ENCODE results near the gene ANGPTL8. TPM values are rescaled to one million over a fixed set of nuclear protein-coding genes. Genes with fewer than 3 reads are reported as not detected.

Gene ANGPTL8
- total and polyA plus RNA-seq, 2 donors (not counting 3 experiments of a cell fraction or from before 2014, with no cell fraction given), result not detected

DNA sequence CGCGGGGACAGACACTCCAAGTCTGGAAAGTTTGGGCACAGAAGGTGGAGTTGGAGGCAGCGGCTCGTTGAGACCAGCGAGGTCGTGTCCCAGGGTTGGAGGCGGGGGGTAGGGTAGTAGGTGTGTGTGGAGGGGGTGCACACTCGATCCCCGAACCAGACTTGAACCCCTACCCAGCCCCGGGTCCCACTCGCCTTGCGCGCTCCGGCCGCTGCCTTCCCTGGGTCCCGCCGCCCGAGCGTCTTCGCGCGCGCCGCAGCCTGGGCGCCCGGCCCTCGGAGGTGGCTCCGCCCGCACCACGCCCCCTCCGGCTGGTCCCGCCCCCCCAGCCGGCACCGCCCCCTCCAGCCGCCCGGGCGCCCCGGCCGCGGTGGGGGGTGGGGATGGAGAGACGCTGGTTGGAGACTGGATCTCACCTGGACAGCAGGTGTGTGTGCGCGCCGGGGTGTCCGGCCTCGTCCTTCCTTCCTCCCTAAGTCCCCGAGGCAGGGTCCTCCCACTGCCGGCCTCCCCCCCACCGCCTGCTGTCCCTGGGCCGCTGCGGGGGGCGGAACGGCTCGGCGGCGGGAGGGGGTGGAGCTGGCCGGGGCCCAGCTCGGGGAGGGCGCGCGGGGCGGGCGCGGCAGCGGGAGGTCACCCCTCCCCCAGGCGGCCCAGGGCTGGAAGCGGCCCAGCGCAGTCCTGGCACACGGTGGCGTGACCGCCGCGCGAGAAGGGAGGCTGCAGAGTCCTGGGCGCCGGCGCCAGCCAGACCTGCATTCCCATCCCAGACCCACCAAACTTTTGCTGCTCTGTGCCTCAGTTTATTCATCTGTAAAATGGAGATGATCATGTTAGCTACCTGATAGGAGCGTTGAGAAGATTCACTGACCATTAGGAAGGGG lies 41.9 kb upstream of the ANGPTL8 start, which contains the start of gene KANK2:
KANK2 (minus strand) TSS at position 255 of the 884 bp plus-strand sequence. CDS start 3,034 bp downstream, outside the sequence.
- FAIRE-seq (peak; percentile 81), DNase-seq (ENCODE audit: low read depth, low spot score) (peak; percentile 71)
- Histone ChIP-seq H3K4me3 (replicated peaks in 1 of 3; ENCODE audit: insufficient read depth in 1 of 3, low read depth in 1 of 3, low read length in 3 of 3) (peak within 1 kb of the TSS; percentile 52 to 87 (median 69)), H2AFZ (ENCODE audit: low read depth, low read length) (peak within 1 kb of the TSS; percentile 34), H3K9me1 (replicated peaks; ENCODE audit: control insufficient read depth, extremely low read depth, insufficient read depth, low read length) (no peaks in the 10 kb centered on the region), H3K9me3 (replicated peaks; ENCODE audit: control insufficient read depth, insufficient read depth, low read length) (no peaks in the 10 kb centered on the region), H4K20me1 (replicated peaks; ENCODE audit: control insufficient read depth, extremely low read depth, insufficient read depth, low read length) (no peaks in the 10 kb centered on the region), H3K9ac (replicated peaks; ENCODE audit: extremely low read depth, insufficient read depth, low read length) (peak within 1 kb of the TSS; percentile 81), H3K4me1 (ENCODE audit: control insufficient read depth, extremely low read depth, insufficient read depth, low read length) (peaks cover 19% of the 10 kb centered on the region), H3K4me2 (ENCODE audit: insufficient read depth, low read length) (peak within 1 kb of the TSS; percentile 59), H3K36me3 (ENCODE audit: control insufficient read depth in 2 of 2, extremely low read depth in 1 of 2, insufficient read depth in 2 of 2, low read length in 2 of 2) (peaks cover 10 to 38% of the 10 kb centered on the region in 2 experiments), H3K79me2 (ENCODE audit: control insufficient read depth, insufficient read depth, low read length) (peaks cover 33% of the 10 kb centered on the region), H3K27me3 (ENCODE audit: control insufficient read depth in 2 of 2, insufficient read depth in 2 of 2, low read length in 2 of 2) (no peaks in the 10 kb centered on the region), H3K27ac (ENCODE audit: insufficient read depth, low read depth, low read length) (peak within 1 kb of the TSS; percentile 71)
- intact Hi-C loops (cut with micrococcal nuclease) (loop anchor here (1.0 to 2.0 kb wide), 3 partner anchors 19 to 55 kb away; no protein-coding TSS in a partner anchor), dilution Hi-C loops (cut with MboI; ENCODE audit: extremely low pct_ligation_motif_present, low sequenced_read_pairs) (no loop called here)
- CTCF ChIA-PET, result interaction anchor here (1.0 to 2.2 kb wide), 5 partner anchors 10 to 162 kb away, joined by 3 to 17 read pairs (median 5); no protein-coding TSS in a partner anchor
- POLR2A ChIA-PET, result interaction anchor here (0.6 kb wide), 1 partner anchor 72 kb away, joined by 3 read pairs; no protein-coding TSS in a partner anchor
- TF ChIP-seq FOS (IDR thresholded peaks at IDR 0.05; ENCODE audit: borderline replicate concordance, insufficient read depth, low read length) (no peak), POLR2A (IDR thresholded peaks at IDR 0.05; ENCODE audit: low read depth, low read length) (peak; percentile 84), MYC (IDR thresholded peaks at IDR 0.05; ENCODE audit: low read depth, low read length) (no peak), POLR2AphosphoS5 (IDR thresholded peaks at IDR 0.05; ENCODE audit: insufficient read depth, low read depth, low read length) (peak; percentile 68), EZH2 (IDR thresholded peaks at IDR 0.05; ENCODE audit: borderline replicate concordance, low read depth, low read length, severe bottlenecking) (no peak), GATA2 (IDR thresholded peaks at IDR 0.05; ENCODE audit: insufficient read depth, insufficient read length, low read depth, low read length) (no peak)
- TF ChIP-seq, protein P1, sequence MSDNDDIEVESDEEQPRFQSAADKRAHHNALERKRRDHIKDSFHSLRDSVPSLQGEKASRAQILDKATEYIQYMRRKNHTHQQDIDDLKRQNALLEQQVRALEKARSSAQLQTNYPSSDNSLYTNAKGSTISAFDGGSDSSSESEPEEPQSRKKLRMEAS (IDR thresholded peaks at IDR 0.05; ENCODE audit: insufficient read depth, insufficient read length), result no peak
- BruUV-seq (replicated peaks), result no TSS peak
